Panc1 (cell line): ENCODE data around the gene RGS6. TPM values are rescaled to one million over a fixed set of nuclear protein-coding genes. Genes with fewer than 3 reads are reported as not detected.

Experiments used
- ATAC-seq: fragments of 200-7000 bp; cut with Tn5 transposase; 2 replicates; pipeline ENCODE4 v1.9.1; 2020; ENCODE audit warnings: mild to moderate bottlenecking, moderate library complexity
- BruUV-seq: library from RNA; stranded (reverse); fragments of 400-500 nt; replicated peaks from 2 replicates; lab custom pipeline; 2021; lab: Mats Ljungman, UMichigan
- CTCF ChIA-PET: fragments of 300-600 bp; sonication (Branson Sonifier 250); formaldehyde crosslinking; loops from one replicate; lab custom pipeline; 2022; ENCODE audit warnings: antibody characterized with exemption; lab: Charles Lee
- POLR2A ChIA-PET: fragments of 300-600 bp; sonication (Branson Sonifier 250); formaldehyde crosslinking; loops from one replicate; lab custom pipeline; 2022; ENCODE audit warnings: antibody characterized with exemption; lab: Charles Lee
- DNase-seq: peaks from one replicate; pipeline ENCODE4 v3.0.0-alpha.2; 2010; ENCODE audit warnings: low read depth, low spot score
- H3K27ac ChIP-seq: 2 replicates; pipeline ENCODE4 v1.5.1; 2011; ENCODE audit warnings: mild to moderate bottlenecking, low read length, inconsistent platforms
- H3K27me3 ChIP-seq: fragments of 200-500 bp; sonication (Bioruptor generic); 2 replicates; pipeline ENCODE4 v1.6.0; 2014; ENCODE audit warnings: low read length, inconsistent platforms; ENCODE audit not compliant: control insufficient read depth, insufficient read depth
- H3K36me3 ChIP-seq: fragments of 200-500 bp; sonication (Bioruptor generic); 2 replicates; pipeline ENCODE4 v1.5.1; 2014; ENCODE audit warnings: inconsistent platforms, mild to moderate bottlenecking, low read length, moderate library complexity; ENCODE audit not compliant: control insufficient read depth, insufficient read depth
- H3K4me1 ChIP-seq: 2 replicates; pipeline ENCODE4 v1.5.1; 2011; ENCODE audit warnings: inconsistent platforms, mild to moderate bottlenecking, low read length, moderate library complexity; ENCODE audit not compliant: control insufficient read depth, insufficient read depth
- H3K4me3 ChIP-seq, 2 experiments: 2 replicates each; pipeline ENCODE4 v1.5.1; 2011 to 2012; ENCODE audit warnings: low read depth in 2 of 2, low read length in 2 of 2, mild to moderate bottlenecking in 2 of 2, inconsistent platforms in 1 of 2, moderate library complexity in 1 of 2
- H3K9me3 ChIP-seq: fragments of 200-500 bp; sonication (Bioruptor generic); 2 replicates; pipeline ENCODE4 v1.5.1; 2014; ENCODE audit warnings: low read depth, mild to moderate bottlenecking, inconsistent platforms, low read length, moderate library complexity; ENCODE audit not compliant: control insufficient read depth, insufficient read depth
- CTCF ChIP-seq: fragments of 450-650 bp; IDR thresholded peaks from 2 replicates; pipeline ENCODE4 v1.5.1; 2017; ENCODE audit warnings: mild to moderate bottlenecking
- POLR2AphosphoS5 ChIP-seq: IDR thresholded peaks from 2 replicates; pipeline ENCODE4 v1.6.1; 2012; ENCODE audit warnings: mild to moderate bottlenecking, low read depth, low read length, moderate library complexity
- REST ChIP-seq, 2 experiments: IDR thresholded peaks; 2 replicates each; pipeline ENCODE4 v1.6.1; 2011 to 2012; ENCODE audit warnings: low read depth in 2 of 2, control low read depth in 1 of 2, low read length in 1 of 2, mild to moderate bottlenecking in 1 of 2, moderate library complexity in 1 of 2; ENCODE audit not compliant: insufficient read depth in 1 of 2
- SIN3A ChIP-seq: IDR thresholded peaks from 2 replicates; pipeline ENCODE4 v1.6.1; 2012; ENCODE audit warnings: low read depth, mild to moderate bottlenecking, low read length, moderate library complexity, borderline replicate concordance; ENCODE audit not compliant: insufficient read depth
- TCF7L2 ChIP-seq: IDR thresholded peaks from 2 replicates; pipeline ENCODE4 v1.6.1; 2011; ENCODE audit warnings: mild to moderate bottlenecking, low read depth, low read length, inconsistent platforms
- in situ Hi-C: cut with HindIII; loops from 2 replicates; pipeline ENCODE4 v1.10.0; 2016; ENCODE audit warnings: low sequenced_read_pairs, low pct_unique_long_range_greater_than_20kb
- intact Hi-C: fragments of 100-400 bp; cut with micrococcal nuclease; formaldehyde crosslinking; loops from one replicate; pipeline ENCODE4 v1.10.0; 2022; ENCODE audit not compliant: unreplicated experiment
- total RNA-seq: library from RNA; stranded (reverse); gene quantifications from one replicate; pipeline ENCODE4 v1.2.1, GENCODE V29; 2021; ENCODE audit not compliant: unreplicated experiment

RGS6 gene
- total RNA-seq, 1 experiment from 2014 or later = not detected

DNA sequence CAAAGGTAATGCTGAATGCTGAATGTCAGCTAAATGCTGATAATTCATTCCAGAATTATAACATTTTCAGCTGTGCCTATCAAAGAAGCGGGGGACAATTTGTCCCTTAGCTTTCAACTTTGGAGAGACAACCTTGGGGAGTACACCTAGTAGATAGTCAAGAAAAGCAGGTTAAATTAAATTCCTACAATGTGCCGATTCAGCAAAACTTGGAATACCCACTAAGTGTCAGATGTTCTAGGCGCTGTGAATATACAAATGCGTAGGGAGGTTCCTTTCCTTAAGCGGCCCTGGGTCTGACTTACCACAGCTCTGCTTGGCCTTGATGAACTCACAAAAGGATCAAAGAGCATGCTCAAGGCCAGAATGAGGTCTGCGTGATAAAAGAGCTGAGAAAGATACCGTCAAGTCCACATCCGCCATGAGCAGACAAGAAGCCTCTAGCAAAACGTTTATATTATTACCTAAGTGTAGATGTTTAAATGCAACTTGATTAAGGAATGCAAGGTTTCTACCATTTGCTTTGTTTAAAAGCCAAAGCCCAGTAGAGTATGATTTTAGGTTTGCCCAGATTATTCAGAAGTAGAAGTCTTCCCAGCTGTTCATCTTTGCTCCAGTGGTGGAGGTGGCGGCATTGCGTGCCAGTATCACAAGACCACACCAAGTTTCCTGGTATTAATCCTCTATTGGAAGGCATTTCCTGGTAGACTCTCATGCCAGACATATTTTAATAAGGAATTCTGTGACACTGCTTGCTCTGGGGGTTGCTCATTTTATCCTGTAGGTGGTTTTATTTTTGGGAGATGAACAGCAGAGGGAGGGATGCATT, 593.1 kb downstream of the RGS6 start:
- H3K4me3 ChIP-seq = no peak overlapping the region
- H3K27ac ChIP-seq = no peak overlapping the region
- ChIA-PET POLR2A (no interaction called here), CTCF (no interaction called here)
- TF ChIP-seq SIN3A = no peak
- no peak for TF ChIP-seq POLR2AphosphoS5
- TF ChIP-seq CTCF = no peak
- no peak for TF ChIP-seq REST (IDR thresholded peaks at IDR 0.05; ENCODE audit: insufficient read depth in 1 of 2, low read depth in 2 of 2, low read length in 1 of 2)
- no peak for TF ChIP-seq TCF7L2
- ATAC-seq = no peak
- no peaks in the 10 kb centered on the region for H3K4me1 ChIP-seq
- no peak for DNase-seq
- H3K36me3 ChIP-seq = no peaks in the 10 kb centered on the region
- in situ Hi-C loops = no loop called here
- no peaks in the 10 kb centered on the region for H3K9me3 ChIP-seq
- intact Hi-C loops = no loop called here
- H3K27me3 ChIP-seq = no peaks in the 10 kb centered on the region; the same call in none of the 2 replicates
- no TSS peak for BruUV-seq

DNA sequence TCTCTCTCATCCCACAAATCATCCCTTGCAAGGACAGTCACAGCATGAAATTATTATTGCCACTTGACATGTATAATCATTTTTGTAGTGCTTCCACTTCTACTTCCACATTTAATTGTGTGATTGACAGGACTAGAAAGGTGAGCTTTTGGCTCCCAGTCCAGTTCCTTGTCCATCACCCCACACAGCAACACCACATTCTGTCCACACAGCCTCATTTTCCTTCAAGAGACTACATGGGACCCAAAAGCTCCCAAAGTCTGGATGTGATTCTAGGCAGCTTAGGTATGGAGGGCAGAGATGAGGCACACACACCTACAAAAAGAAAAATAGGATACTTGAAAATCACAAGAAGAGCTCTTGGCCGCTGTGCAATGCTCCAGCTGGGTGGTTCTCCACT, 595.4 kb downstream of the RGS6 start:
- ChIA-PET POLR2A (interaction anchor here (0.6 kb wide), 1 partner anchor 375 kb away, joined by 8 read pairs; no protein-coding TSS in a partner anchor), CTCF (no interaction called here)
- Histone ChIP-seq H3K4me1 (no peaks in the 10 kb centered on the region), H3K4me3 (no peak overlapping the region), H3K27me3 (no peaks in the 10 kb centered on the region; the same call in 1 of the 2 replicates), H3K36me3 (no peaks in the 10 kb centered on the region), H3K9me3 (no peaks in the 10 kb centered on the region), H3K27ac (no peak overlapping the region)
- intact Hi-C loops (no loop called here), in situ Hi-C loops (no loop called here)
- ATAC-seq (no peak), DNase-seq (no peak)
- BruUV-seq = no TSS peak
- no peak for TF ChIP-seq CTCF
- no peak for TF ChIP-seq SIN3A
- no peak for TF ChIP-seq POLR2AphosphoS5
- TF ChIP-seq TCF7L2 = no peak
- no peak for TF ChIP-seq REST (IDR thresholded peaks at IDR 0.05; ENCODE audit: insufficient read depth in 1 of 2, low read depth in 2 of 2, low read length in 1 of 2)
